ENCODE data around the gene UGDH.
A peak's percentile ranks its signal among the peaks of the same experiment; 100 is the strongest.
"Not testable (repeated sequence)": the region's sequence is repeated elsewhere in the genome, so short reads cannot be mapped to it uniquely, and the experiment has no call there.

The UGDH gene

DNA sequence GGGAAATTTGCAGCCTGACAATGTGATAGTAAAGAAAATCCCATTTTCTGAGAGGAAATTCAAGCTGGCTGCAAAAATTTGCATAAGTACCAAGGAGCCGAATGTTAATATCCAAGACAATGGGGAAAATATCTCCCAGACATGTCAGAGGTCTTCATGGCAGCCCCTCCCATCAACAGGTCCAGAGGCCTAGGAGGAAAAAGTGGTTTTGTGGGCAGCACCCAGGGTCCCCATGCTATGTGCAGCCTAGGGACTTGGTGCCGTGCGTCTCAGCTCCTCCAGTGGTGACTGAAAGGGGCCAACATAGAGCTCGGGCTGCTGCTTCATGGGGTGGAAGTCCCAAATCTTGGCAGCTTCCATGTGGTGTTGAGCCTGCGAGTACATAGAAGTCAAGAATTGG lies 6.3 kb upstream of the UGDH start:
- CTCF ChIA-PET: no interaction called here
- POLR2A ChIA-PET: no interaction called here
- no peak for TF ChIP-seq CTCF (IDR thresholded peaks at IDR 0.05; ENCODE audit: control extremely low read depth, extremely low read depth, low read depth, missing control alignments)
- DNase-seq (ENCODE audit: extremely low spot score): no peak

DNA sequence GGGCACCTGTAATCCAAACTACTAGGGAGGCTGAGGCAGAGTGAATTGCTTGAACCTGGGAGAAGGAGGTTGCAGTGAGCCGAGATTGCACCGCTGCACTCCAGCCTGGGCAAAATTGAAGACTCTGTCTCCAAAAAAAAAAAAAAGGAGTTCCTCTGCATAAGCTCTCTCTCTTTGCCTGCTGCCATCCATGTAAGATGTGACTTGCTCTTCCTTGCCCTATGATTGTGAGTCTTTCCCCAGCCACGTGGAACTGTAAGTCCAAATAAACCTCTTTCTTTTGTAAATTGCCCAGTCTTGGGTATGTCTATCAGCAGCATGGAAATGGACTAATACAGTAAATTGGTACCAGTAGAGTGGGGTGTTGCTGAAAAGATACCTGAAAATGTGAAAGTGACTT lies 5.0 kb upstream of the UGDH start:
- DNase-seq (ENCODE audit: extremely low spot score); CTCF ChIA-PET; POLR2A ChIA-PET: not testable (repeated sequence)

DNA sequence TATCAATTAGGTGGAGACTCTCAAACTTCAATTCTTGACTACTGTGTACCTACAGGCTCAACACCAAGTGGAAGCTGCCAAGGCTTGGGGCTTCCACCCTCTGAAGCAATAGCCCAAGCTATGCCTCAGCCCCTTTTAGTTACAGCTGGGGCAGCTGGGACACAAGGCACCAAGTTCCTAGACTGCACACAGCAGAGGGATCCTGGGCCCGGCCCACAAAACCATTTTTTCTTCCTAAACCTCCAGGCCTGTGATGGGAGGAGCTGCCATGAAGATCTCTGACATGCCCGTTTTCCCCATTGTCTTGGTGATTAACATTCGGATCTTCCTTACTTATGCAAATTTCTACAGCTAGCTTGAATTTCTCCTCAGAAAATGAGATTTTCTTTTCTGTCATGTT lies 3.4 kb upstream of the UGDH start:
- ChIA-PET CTCF (no interaction called here), POLR2A (no interaction called here)
- TF ChIP-seq CTCF (IDR thresholded peaks at IDR 0.05; ENCODE audit: control extremely low read depth, extremely low read depth, low read depth, missing control alignments): no peak
- no peak for DNase-seq (ENCODE audit: extremely low spot score)

DNA sequence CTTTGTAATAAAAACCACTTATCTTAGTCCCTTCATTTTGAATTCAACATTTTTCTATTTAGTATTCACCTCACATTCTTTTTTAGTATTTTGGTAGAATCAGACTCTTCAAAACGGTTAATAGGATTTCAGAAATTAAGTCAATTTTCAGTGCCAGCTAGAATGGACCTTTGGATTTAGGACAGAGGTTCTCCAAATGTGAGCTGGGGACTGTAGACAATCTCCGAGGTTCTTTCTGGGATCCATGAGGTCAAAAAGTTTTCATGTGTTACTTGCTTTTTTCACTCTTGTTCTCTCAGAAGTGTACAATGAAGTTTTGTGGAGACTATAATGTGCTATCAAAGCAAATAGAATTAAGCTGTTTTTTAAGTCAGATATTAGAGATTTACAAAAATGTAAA lies 2.3 kb upstream of the UGDH start:
- CTCF ChIA-PET: interaction anchor here (1.1 kb wide), 1 partner anchor 9 kb away, joined by 4 read pairs; no protein-coding TSS in a partner anchor

DNA sequence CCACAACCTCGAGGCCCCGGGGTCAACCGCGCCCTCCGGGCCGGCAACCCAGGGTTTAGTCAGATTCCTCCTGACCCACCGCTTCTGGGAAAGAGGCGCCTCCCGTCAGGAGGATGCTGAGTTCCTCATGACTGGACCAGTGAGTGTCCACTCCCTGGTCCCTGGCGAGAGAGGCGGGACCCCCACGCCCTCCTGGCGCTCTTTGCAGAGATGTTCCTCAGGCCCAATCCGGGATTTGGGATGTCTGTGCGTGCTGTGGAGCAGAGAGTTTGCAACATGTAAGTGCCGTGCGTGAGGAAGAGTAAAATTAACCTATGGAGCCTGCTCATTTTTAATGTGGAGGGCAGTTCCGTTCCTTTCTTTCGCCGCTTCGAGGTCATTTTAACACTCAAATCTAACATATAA lies 824 bp upstream of the UGDH start:
- DNase-seq (ENCODE audit: extremely low spot score): no peak
- CTCF ChIA-PET: interaction anchor here (0.8 kb wide), 1 partner anchor 110 kb away, joined by 4 read pairs; no protein-coding TSS in a partner anchor
- TF ChIP-seq CTCF (IDR thresholded peaks at IDR 0.05; ENCODE audit: control extremely low read depth, extremely low read depth, low read depth, missing control alignments): no peak
- POLR2A ChIA-PET: no interaction called here

More for the DNA sequence above, 2.3 kb upstream of the UGDH start:
- no peak for DNase-seq (ENCODE audit: extremely low spot score)
- POLR2A ChIA-PET: no interaction called here
- TF ChIP-seq CTCF (IDR thresholded peaks at IDR 0.05; ENCODE audit: control extremely low read depth, extremely low read depth, low read depth, missing control alignments): no peak

DNA sequence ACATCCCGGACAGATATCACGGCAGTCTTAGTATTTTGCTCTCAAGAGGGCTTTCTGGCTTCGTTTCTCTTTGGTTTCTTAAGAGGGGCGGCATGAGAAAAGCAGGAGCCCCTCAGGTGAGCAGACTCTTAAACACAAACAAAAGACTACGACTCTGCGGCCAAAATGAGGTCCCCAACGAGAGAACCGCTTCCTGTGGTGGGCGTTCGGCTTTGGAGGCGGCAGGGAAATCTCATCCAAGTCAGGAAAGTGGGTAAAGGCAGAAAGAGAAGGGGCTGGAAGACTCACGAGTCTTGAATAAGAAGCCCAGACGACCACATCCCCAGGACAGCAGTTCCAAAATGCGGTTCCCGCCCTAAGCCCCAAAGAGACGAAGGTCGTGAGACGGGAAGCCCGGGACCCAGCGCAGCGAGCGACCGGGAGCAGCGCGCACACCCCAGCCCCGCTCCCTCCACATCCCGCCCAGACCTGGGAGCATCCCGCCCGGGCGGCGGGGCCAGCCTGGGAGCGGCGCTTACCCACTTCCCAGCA lies 409 bp downstream of the UGDH start:
- ChIA-PET CTCF (interaction anchor here (0.7 to 1.0 kb wide), 3 partner anchors 17 to 420 kb away, joined by 3 read pairs; no protein-coding TSS in a partner anchor), POLR2A (interaction anchor here (0.5 to 1.2 kb wide), 4 partner anchors 98 to 128 kb away, joined by 3 to 5 read pairs (median 5); partner anchors contain the start of gene SMIM14)
- peak; percentile 47 for DNase-seq (ENCODE audit: extremely low spot score)
- TF ChIP-seq CTCF (IDR thresholded peaks at IDR 0.05; ENCODE audit: control extremely low read depth, extremely low read depth, low read depth, missing control alignments): no peak

DNA sequence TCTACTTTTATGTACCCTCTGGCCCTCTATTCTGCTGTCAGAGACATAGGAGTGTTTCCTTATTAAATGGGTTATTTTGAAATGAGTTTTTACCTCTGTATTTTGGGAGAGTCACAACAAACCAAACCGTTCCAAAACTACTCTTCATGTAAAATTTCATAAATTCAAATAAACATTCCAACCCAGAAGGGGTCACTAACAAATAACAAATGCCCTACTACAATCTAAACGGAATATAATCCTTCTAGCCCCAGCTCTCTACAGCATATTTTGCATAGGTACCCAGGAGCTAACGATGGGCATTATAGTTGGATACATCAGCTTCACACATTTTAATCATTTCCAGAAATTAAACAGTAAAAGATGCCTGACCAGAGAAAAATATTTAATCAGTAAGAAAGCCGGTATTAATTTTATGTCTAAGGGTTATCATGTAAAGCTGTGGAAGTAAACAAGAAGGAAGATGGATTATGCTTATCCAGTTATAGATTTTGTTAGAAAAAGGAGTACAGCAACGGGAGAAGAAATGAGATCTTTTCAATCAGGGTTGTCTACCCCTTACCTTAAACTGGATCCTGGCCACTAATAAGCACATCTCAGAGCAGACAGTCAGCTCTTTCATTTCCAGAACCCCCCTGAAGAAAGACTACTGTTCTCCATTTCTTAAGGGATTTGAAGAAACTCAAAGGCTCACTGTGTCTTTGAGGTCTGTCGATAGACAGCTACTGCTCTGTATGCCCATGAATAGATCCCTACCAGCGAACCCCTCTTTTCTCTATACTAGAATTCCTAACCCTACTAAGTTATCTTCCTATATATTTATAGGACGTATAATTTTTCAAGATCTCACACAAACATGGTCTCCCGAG lies 1.2 kb downstream of the UGDH start:
- peak; percentile 15 for DNase-seq (ENCODE audit: extremely low spot score)
- TF ChIP-seq CTCF (IDR thresholded peaks at IDR 0.05; ENCODE audit: control extremely low read depth, extremely low read depth, low read depth, missing control alignments): no peak
- ChIA-PET CTCF (interaction anchor here (1.2 kb wide), 1 partner anchor 29 kb away, joined by 4 read pairs; no protein-coding TSS in a partner anchor), POLR2A (no interaction called here)

Measured in GM10248 (cell line).